Astrocyte (in vitro differentiated cells and primary cell): ENCODE results near the gene PEX11A. TPM values are rescaled to one million over a fixed set of nuclear protein-coding genes. Genes with fewer than 3 reads are reported as not detected.

Experiments
- DNase-seq: peaks from one replicate; pipeline ENCODE4 v3.0.0-alpha.2; 2010; ENCODE audit warnings: low read depth
- FAIRE-seq: peaks from 2 replicates; lab custom pipeline; 2011; peaks lifted over from hg19 to GRCh38; lab: Jason Lieb, UNC
- H2AFZ ChIP-seq: 2 replicates; pipeline ENCODE4 v1.6.0; 2012; ENCODE audit warnings: low read depth, low read length, inconsistent platforms
- H3K27ac ChIP-seq: 2 replicates; pipeline ENCODE4 v1.5.1; 2011; ENCODE audit warnings: low read depth, low read length, inconsistent platforms
- H3K27me3 ChIP-seq: 2 replicates; pipeline ENCODE4 v1.6.0; 2011; ENCODE audit warnings: low read length, inconsistent platforms; ENCODE audit not compliant: insufficient read depth
- H3K36me3 ChIP-seq: 2 replicates; pipeline ENCODE4 v1.5.1; 2011; ENCODE audit warnings: low read length, inconsistent platforms; ENCODE audit not compliant: insufficient read depth
- H3K4me1 ChIP-seq: 2 replicates; pipeline ENCODE4 v1.5.1; 2011; ENCODE audit warnings: low read length, inconsistent platforms; ENCODE audit not compliant: insufficient read depth
- H3K4me2 ChIP-seq: 2 replicates; pipeline ENCODE4 v1.6.0; 2012; ENCODE audit warnings: low read length, inconsistent platforms
- H3K4me3 ChIP-seq: 2 replicates; pipeline ENCODE4 v1.5.1; 2011; ENCODE audit warnings: low read depth, mild to moderate bottlenecking, low read length, inconsistent platforms; ENCODE audit not compliant: insufficient read depth
- H3K79me2 ChIP-seq: 2 replicates; pipeline ENCODE4 v1.6.0; 2012; ENCODE audit warnings: mild to moderate bottlenecking, low read length, inconsistent platforms; ENCODE audit not compliant: insufficient read depth
- H3K9ac ChIP-seq: 2 replicates; pipeline ENCODE4 v1.6.0; 2012; ENCODE audit warnings: mild to moderate bottlenecking, low read length, inconsistent platforms
- H3K9me3 ChIP-seq: 2 replicates; pipeline ENCODE4 v1.5.1; 2012; ENCODE audit warnings: low read depth, mild to moderate bottlenecking, low read length, inconsistent platforms; ENCODE audit not compliant: insufficient read depth
- H4K20me1 ChIP-seq: 2 replicates; pipeline ENCODE4 v1.6.0; 2012; ENCODE audit warnings: low read length, inconsistent platforms; ENCODE audit not compliant: insufficient read depth
- H3K27ac Mint-ChIP-seq: one replicate; pipeline ENCODE4 v1.8.0; 2021; ENCODE audit warnings: mild to moderate bottlenecking, mixed read lengths; ENCODE audit not compliant: unreplicated experiment
- H3K27me3 Mint-ChIP-seq: one replicate; pipeline ENCODE4 v1.8.0; 2021; ENCODE audit warnings: low read depth, mixed read lengths; ENCODE audit not compliant: unreplicated experiment
- H3K36me3 Mint-ChIP-seq: one replicate; pipeline ENCODE4 v1.8.0; 2021; ENCODE audit warnings: low read depth, mixed read lengths; ENCODE audit not compliant: unreplicated experiment
- H3K4me1 Mint-ChIP-seq: one replicate; pipeline ENCODE4 v1.8.0; 2021; ENCODE audit warnings: low read depth, mixed read lengths; ENCODE audit not compliant: unreplicated experiment
- H3K4me3 Mint-ChIP-seq: one replicate; pipeline ENCODE4 v1.8.0; 2021; ENCODE audit warnings: mild to moderate bottlenecking, moderate library complexity, mixed read lengths; ENCODE audit not compliant: unreplicated experiment
- H3K9me3 Mint-ChIP-seq: one replicate; pipeline ENCODE4 v1.8.0; 2021; ENCODE audit warnings: mild to moderate bottlenecking, mixed read lengths; ENCODE audit not compliant: unreplicated experiment
- CTCF ChIP-seq: IDR thresholded peaks from 2 replicates; pipeline ENCODE4 v1.5.1; 2011; ENCODE audit warnings: low read depth, mild to moderate bottlenecking, inconsistent platforms, low read length, moderate library complexity; ENCODE audit not compliant: insufficient read depth
- EZH2 ChIP-seq: IDR thresholded peaks from 2 replicates; pipeline ENCODE4 v1.6.1; 2012; ENCODE audit warnings: mild to moderate bottlenecking, low read length, inconsistent platforms; ENCODE audit not compliant: insufficient read depth
- total RNA-seq: library from RNA; stranded (reverse); gene quantifications from 2 replicates; pipeline ENCODE4 v1.2.1, GENCODE V29; 2021

PEX11A gene
- total RNA-seq, 1 donor from 2014 or later, result 2.1 TPM

GRCh38 chr15:89671687-89672086, 18.9 kb downstream of the PEX11A start:
- peaks cover 31% of the 10 kb centered on the region for H3K27me3 Mint-ChIP-seq
- no peak overlapping the region for H3K4me3 Mint-ChIP-seq
- DNase-seq (no peak), FAIRE-seq (no peak)
- peaks cover 7% of the 10 kb centered on the region for H3K4me1 Mint-ChIP-seq
- H2AFZ ChIP-seq, result no peak overlapping the region
- no peak overlapping the region for H3K4me3 ChIP-seq
- TF ChIP-seq CTCF, result no peak
- TF ChIP-seq EZH2, result no peak
- H3K9me3 Mint-ChIP-seq, result peaks cover 7% of the 10 kb centered on the region
- no peaks in the 10 kb centered on the region for H3K79me2 ChIP-seq
- no peaks in the 10 kb centered on the region for H3K9me3 ChIP-seq
- no peak overlapping the region for H3K27ac ChIP-seq
- no peaks in the 10 kb centered on the region for H3K4me1 ChIP-seq
- H3K27ac Mint-ChIP-seq, result no peak overlapping the region
- H3K27me3 ChIP-seq, result peaks cover 3% of the 10 kb centered on the region
- no peak overlapping the region for H3K4me2 ChIP-seq
- peaks cover 1% of the 10 kb centered on the region for H3K36me3 Mint-ChIP-seq
- no peak overlapping the region for H3K9ac ChIP-seq
- no peaks in the 10 kb centered on the region for H3K36me3 ChIP-seq
- no peaks in the 10 kb centered on the region for H4K20me1 ChIP-seq

GRCh38 chr15:89670971-89671560, 19.5 kb downstream of the PEX11A start:
- no peaks in the 10 kb centered on the region for H3K36me3 ChIP-seq
- H3K9me3 ChIP-seq, result no peaks in the 10 kb centered on the region
- H3K27me3 ChIP-seq, result peaks cover 3% of the 10 kb centered on the region
- H3K9ac ChIP-seq, result no peak overlapping the region
- peaks cover 28% of the 10 kb centered on the region for H3K27me3 Mint-ChIP-seq
- H3K27ac ChIP-seq, result no peak overlapping the region
- H2AFZ ChIP-seq, result no peak overlapping the region
- no peak overlapping the region for H3K27ac Mint-ChIP-seq
- DNase-seq (no peak), FAIRE-seq (no peak)
- peaks cover 7% of the 10 kb centered on the region for H3K9me3 Mint-ChIP-seq
- H3K4me1 ChIP-seq, result peaks cover under 1% of the 10 kb centered on the region
- H3K4me2 ChIP-seq, result no peak overlapping the region
- no peaks in the 10 kb centered on the region for H3K79me2 ChIP-seq
- no peak overlapping the region for H3K4me3 Mint-ChIP-seq
- H4K20me1 ChIP-seq, result no peaks in the 10 kb centered on the region
- no peak overlapping the region for H3K4me3 ChIP-seq
- TF ChIP-seq CTCF, result no peak
- TF ChIP-seq EZH2, result no peak
- peaks cover 7% of the 10 kb centered on the region for H3K4me1 Mint-ChIP-seq
- peaks cover 1% of the 10 kb centered on the region for H3K36me3 Mint-ChIP-seq

- H3K27me3 ChIP-seq, result peaks cover 3% of the 10 kb centered on the region
- Mint-ChIP-seq H3K36me3 (peaks cover 1% of the 10 kb centered on the region), H3K27ac (no peak overlapping the region), H3K9me3 (peaks cover 7% of the 10 kb centered on the region), H3K27me3 (peaks cover 26% of the 10 kb centered on the region), H3K4me3 (no peak overlapping the region), H3K4me1 (peaks cover 7% of the 10 kb centered on the region)
- no peaks in the 10 kb centered on the region for H4K20me1 ChIP-seq
- TF ChIP-seq EZH2 (no peak), CTCF (no peak)
- no peak overlapping the region for H3K4me2 ChIP-seq
- no peak overlapping the region for H3K27ac ChIP-seq
- H3K36me3 ChIP-seq, result no peaks in the 10 kb centered on the region
- H3K79me2 ChIP-seq, result no peaks in the 10 kb centered on the region
- DNase-seq (no peak), FAIRE-seq (no peak)
- H2AFZ ChIP-seq, result no peak overlapping the region
- no peak overlapping the region for H3K9ac ChIP-seq
- H3K4me1 ChIP-seq, result peaks cover 5% of the 10 kb centered on the region
- no peaks in the 10 kb centered on the region for H3K9me3 ChIP-seq
- no peak overlapping the region for H3K4me3 ChIP-seq
Measured at GRCh38 chr15:89669941-89670340, 20.6 kb downstream of the PEX11A start.
